DOHH2 (cell line): ENCODE data around the gene VSX1.

Source experiments
- H3F3A ChIP-seq: fragments of 200-600 bp; sonication (generic), shearing (Covaris generic); 2 replicates; pipeline ENCODE4 v1.6.0; 2016; ENCODE audit warnings: antibody characterized with exemption, mild to moderate bottlenecking; ENCODE audit not compliant: control insufficient read depth, insufficient read depth
- H3K27ac ChIP-seq: fragments of 200-600 bp; sonication (generic); 2 replicates; pipeline ENCODE4 v1.5.1; 2014; ENCODE audit warnings: low read depth, mild to moderate bottlenecking, low read length, moderate library complexity
- H3K27me3 ChIP-seq: fragments of 200-600 bp; sonication (generic); 2 replicates; pipeline ENCODE4 v1.6.1; 2014; ENCODE audit warnings: mild to moderate bottlenecking, low read length, mixed read lengths; ENCODE audit not compliant: control insufficient read depth
- H3K36me3 ChIP-seq: fragments of 200-600 bp; sonication (generic); 2 replicates; pipeline ENCODE4 v1.6.1; 2014; ENCODE audit warnings: mild to moderate bottlenecking, low read length, moderate library complexity, mixed read lengths; ENCODE audit not compliant: control insufficient read depth
- H3K4me1 ChIP-seq: fragments of 200-600 bp; sonication (generic); 2 replicates; pipeline ENCODE4 v1.6.1; 2014; ENCODE audit warnings: mild to moderate bottlenecking, low read length, mixed read lengths; ENCODE audit not compliant: control insufficient read depth
- H3K4me2 ChIP-seq: fragments of 200-600 bp; sonication (generic); 2 replicates; pipeline ENCODE4 v1.6.0; 2014; ENCODE audit warnings: mild to moderate bottlenecking, low read length, moderate library complexity
- H3K4me3 ChIP-seq: fragments of 200-600 bp; sonication (generic); 2 replicates; pipeline ENCODE4 v1.5.1; 2014; ENCODE audit warnings: mild to moderate bottlenecking, low read length, mixed read lengths
- H3K79me2 ChIP-seq: fragments of 200-600 bp; sonication (generic); 2 replicates; pipeline ENCODE4 v1.6.1; 2014; ENCODE audit warnings: mild to moderate bottlenecking, low read length, mixed read lengths; ENCODE audit not compliant: control insufficient read depth
- H3K9me2 ChIP-seq: fragments of 200-600 bp; sonication (generic); replicated peaks from 2 replicates; pipeline ENCODE4 v1.6.1; 2014; ENCODE audit warnings: mild to moderate bottlenecking, low read length, mixed read lengths; ENCODE audit not compliant: control insufficient read depth
- H3K9me3 ChIP-seq: fragments of 200-600 bp; sonication (generic); 2 replicates; pipeline ENCODE4 v1.6.1; 2014; ENCODE audit warnings: antibody characterized with exemption, low read length, mixed read lengths; ENCODE audit not compliant: control insufficient read depth, insufficient read depth
- H4K20me1 ChIP-seq: fragments of 200-600 bp; sonication (generic); 2 replicates; pipeline ENCODE4 v1.6.0; 2014; ENCODE audit warnings: low read depth, mild to moderate bottlenecking, antibody characterized with exemption, low read length, moderate library complexity; ENCODE audit not compliant: control insufficient read depth, insufficient read depth
- EZH2phosphoT487 ChIP-seq: fragments of 200-600 bp; sonication (generic); IDR thresholded peaks from 2 replicates; pipeline ENCODE4 v1.6.1; 2017; ENCODE audit warnings: borderline replicate concordance, mild to moderate bottlenecking, antibody characterized with exemption, low read length, moderate library complexity, mixed read lengths
- TF ChIP-seq, protein P1 (sequence below): fragments of 200-600 bp; sonication (generic); IDR thresholded peaks from one replicate; pipeline ENCODE4 v1.5.1; 2014; ENCODE audit warnings: antibody characterized with exemption, mild to moderate bottlenecking, low read depth, low read length; ENCODE audit not compliant: poor library complexity, severe bottlenecking

The VSX1 gene

DNA sequence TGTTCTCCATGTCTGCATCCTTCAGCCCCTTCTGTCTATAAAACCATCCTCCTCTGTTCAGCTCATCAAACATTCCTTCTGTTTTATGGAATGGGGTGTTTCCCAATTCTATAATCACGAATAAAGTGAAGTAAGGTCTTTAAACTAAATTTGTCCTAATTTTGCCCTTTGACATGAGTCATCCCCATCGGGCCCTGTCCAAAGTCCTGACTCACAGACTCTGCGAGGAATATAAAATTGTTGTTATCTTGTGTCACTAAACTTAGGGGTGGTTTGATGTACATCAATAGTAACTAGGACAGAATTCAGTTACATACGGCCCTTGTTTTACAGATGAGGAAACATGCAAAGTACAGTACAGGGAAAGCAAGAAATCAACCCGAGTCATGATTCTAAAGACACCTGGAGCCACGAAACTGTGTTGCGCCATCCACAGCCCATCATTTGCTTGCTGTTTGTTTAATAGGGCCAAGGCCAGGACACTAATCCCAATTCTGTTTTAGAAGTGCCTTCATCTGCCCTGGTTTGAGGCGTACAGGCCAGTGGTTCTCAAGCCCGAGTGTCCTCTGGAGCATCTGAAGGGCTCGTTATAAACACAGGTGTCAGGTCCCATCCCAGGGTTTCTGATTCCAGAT is 26.8 kb downstream of the VSX1 start:
- no peaks in the 10 kb centered on the region for H3K9me2 ChIP-seq
- H3K4me3 ChIP-seq, result no peak overlapping the region
- H3K4me1 ChIP-seq, result peaks cover 67% of the 10 kb centered on the region
- 0 out of 2 replicates have a peak, but pooled peaks cover 9% of the 10 kb centered on the region for H3F3A ChIP-seq
- no peak for TF ChIP-seq EZH2phosphoT487
- TF ChIP-seq, protein P1, sequence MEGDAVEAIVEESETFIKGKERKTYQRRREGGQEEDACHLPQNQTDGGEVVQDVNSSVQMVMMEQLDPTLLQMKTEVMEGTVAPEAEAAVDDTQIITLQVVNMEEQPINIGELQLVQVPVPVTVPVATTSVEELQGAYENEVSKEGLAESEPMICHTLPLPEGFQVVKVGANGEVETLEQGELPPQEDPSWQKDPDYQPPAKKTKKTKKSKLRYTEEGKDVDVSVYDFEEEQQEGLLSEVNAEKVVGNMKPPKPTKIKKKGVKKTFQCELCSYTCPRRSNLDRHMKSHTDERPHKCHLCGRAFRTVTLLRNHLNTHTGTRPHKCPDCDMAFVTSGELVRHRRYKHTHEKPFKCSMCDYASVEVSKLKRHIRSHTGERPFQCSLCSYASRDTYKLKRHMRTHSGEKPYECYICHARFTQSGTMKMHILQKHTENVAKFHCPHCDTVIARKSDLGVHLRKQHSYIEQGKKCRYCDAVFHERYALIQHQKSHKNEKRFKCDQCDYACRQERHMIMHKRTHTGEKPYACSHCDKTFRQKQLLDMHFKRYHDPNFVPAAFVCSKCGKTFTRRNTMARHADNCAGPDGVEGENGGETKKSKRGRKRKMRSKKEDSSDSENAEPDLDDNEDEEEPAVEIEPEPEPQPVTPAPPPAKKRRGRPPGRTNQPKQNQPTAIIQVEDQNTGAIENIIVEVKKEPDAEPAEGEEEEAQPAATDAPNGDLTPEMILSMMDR, result no peak
- H3K36me3 ChIP-seq, result no peaks in the 10 kb centered on the region
- H3K27me3 ChIP-seq, result peaks cover 88% of the 10 kb centered on the region
- no peak overlapping the region for H3K4me2 ChIP-seq
- no peaks in the 10 kb centered on the region for H3K9me3 ChIP-seq
- 0 out of 2 replicates have a peak, but pooled peaks cover 5% of the 10 kb centered on the region for H4K20me1 ChIP-seq
- H3K27ac ChIP-seq, result no peak overlapping the region
- no peaks in the 10 kb centered on the region for H3K79me2 ChIP-seq

DNA sequence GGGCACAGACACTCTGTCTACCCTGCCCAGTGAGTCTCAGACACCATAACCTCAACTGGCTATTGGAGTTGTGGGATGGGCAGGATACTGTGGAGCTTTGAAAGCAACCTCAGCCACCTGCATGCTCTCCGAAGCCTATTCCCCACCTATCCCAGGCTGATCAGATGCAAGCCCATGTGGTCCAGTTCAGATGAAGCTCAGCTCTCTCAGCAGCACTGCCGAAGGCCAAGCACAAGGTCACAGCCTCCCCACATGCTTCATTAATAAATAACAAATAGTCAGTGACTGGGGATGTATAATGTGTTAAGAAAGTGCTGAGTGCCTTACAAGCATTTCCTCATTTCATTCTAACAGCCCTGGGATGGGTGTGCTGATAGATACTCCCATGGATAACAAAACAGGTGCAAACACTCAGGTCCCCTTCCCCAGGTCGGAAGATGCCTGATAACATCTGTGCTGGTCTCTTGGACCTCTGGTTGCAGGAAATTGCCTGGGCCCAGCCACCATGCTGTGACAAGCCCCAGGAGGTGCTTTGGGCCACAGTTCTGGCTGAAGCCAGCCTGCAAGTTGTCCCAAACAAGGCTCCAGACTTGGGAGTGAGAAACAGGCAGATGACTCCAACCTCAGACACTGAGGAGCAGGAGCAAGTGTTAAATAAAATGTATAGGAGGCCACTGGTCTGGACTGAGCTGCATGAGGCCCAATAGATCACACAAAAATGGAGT is 27.7 kb downstream of the VSX1 start:
- TF ChIP-seq, protein P1, result no peak
- TF ChIP-seq EZH2phosphoT487, result no peak
- H3K9me2 ChIP-seq, result no peaks in the 10 kb centered on the region
- H3K27me3 ChIP-seq, result peaks cover 88% of the 10 kb centered on the region
- H3K4me2 ChIP-seq, result 0 out of 2 replicates have a peak overlapping the region, but pooled peaks have one; percentile 30
- H3K79me2 ChIP-seq, result no peaks in the 10 kb centered on the region
- H3K4me3 ChIP-seq, result no peak overlapping the region
- no peaks in the 10 kb centered on the region for H3K36me3 ChIP-seq
- H4K20me1 ChIP-seq, result 0 out of 2 replicates have a peak, but pooled peaks cover 5% of the 10 kb centered on the region
- 0 out of 2 replicates have a peak, but pooled peaks cover 8% of the 10 kb centered on the region for H3F3A ChIP-seq
- H3K27ac ChIP-seq, result no peak overlapping the region
- peaks cover 64% of the 10 kb centered on the region for H3K4me1 ChIP-seq
- H3K9me3 ChIP-seq, result no peaks in the 10 kb centered on the region

DNA sequence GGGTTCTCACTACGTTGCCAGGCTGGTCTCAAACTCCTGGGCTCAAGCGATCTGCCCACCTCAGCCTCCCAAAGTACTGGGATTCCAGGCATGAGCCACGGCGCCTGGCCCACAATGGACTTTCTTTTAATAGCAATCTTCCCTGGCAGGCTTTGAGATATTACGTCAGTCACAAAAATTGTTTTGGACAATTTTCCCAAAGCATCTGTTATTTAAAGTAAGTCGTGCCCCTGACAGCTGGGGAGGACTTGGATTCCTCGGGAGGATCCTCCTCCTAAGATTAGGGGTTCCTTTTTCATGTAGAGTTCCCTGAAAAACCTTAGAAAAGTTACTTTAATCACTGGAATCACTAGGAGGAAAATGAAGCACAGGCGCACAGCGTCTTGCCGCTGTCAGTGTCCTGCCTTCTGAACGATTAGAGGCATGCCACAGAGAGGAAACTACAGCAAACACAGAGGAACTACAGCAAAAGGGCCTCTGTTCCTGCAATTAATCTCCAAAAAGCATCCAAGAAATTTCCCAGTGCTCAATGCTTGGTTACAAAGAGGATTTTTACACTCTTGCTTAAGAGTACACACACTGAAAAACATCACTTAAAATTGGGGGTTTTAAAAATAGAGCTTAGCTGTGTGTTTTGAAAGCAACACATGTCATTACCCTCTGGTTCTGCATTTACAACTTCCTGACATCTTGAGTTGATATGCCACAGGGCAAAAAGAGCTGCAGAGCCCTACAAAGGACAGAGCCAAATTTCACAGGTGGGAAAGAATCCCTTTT is 28.5 kb downstream of the VSX1 start:
- no peaks in the 10 kb centered on the region for H3K79me2 ChIP-seq
- no peaks in the 10 kb centered on the region for H3K9me2 ChIP-seq
- H3F3A ChIP-seq, result 0 out of 2 replicates have a peak, but pooled peaks cover 4% of the 10 kb centered on the region
- peaks cover 56% of the 10 kb centered on the region for H3K4me1 ChIP-seq
- H3K9me3 ChIP-seq, result no peaks in the 10 kb centered on the region
- H3K4me2 ChIP-seq, result peak overlapping the region; percentile 30; the same call in 1 of the 2 replicates
- peaks cover 85% of the 10 kb centered on the region for H3K27me3 ChIP-seq
- no peak overlapping the region for H3K4me3 ChIP-seq
- H3K36me3 ChIP-seq, result no peaks in the 10 kb centered on the region
- 0 out of 2 replicates have a peak, but pooled peaks cover 5% of the 10 kb centered on the region for H4K20me1 ChIP-seq
- no peak overlapping the region for H3K27ac ChIP-seq
- TF ChIP-seq, protein P1, result no peak
- TF ChIP-seq EZH2phosphoT487, result no peak
